NB4 (cell line): ENCODE data around the gene FRMPD4.

Source experiments
- DNase-seq: peaks from one replicate; pipeline ENCODE4 v3.0.0; 2010; ENCODE audit warnings: low read depth
- H3K4me3 ChIP-seq: one replicate; pipeline ENCODE4 v1.5.1; 2011; ENCODE audit warnings: mild to moderate bottlenecking, low read depth, low read length, moderate library complexity
- MYC ChIP-seq: IDR thresholded peaks from 2 replicates; pipeline ENCODE4 v1.6.1; 2011; ENCODE audit warnings: low read depth, low read length
- POLR2A ChIP-seq: IDR thresholded peaks from 2 replicates; pipeline ENCODE4 v1.6.1; 2011; ENCODE audit warnings: mild to moderate bottlenecking; ENCODE audit not compliant: insufficient read length; ENCODE audit errors: extremely low read depth
- TF ChIP-seq, protein P1 (sequence below): IDR thresholded peaks from 2 replicates; pipeline ENCODE4 v1.6.1; 2011; ENCODE audit warnings: low read depth, low read length
- TF ChIP-seq, protein P2 (sequence below): IDR thresholded peaks from one replicate; pipeline ENCODE4 v1.5.1; 2012; ENCODE audit warnings: low read depth, low read length

The FRMPD4 gene

DNA sequence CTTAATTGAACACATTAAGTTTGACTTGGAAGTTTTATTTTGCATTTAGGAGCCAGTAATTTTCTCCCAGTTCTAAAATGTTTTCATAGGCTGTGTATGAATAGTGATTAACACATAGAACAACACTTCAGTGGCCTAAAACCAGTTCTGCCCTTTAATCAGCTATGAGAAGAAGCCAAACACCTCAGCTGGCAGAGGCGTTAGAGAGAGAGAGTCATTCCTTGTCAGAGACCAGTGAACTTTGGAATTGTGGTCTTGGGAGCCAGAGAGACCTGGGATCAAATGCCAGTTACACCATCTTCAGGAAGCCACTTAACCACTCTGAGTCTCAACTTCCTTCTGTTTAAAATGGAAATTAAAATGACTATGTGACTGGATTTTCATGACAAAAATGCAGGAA is 613.6 kb downstream of the FRMPD4 start:
- TF ChIP-seq, protein P1, sequence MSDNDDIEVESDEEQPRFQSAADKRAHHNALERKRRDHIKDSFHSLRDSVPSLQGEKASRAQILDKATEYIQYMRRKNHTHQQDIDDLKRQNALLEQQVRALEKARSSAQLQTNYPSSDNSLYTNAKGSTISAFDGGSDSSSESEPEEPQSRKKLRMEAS: no peak
- TF ChIP-seq MYC (no peak), POLR2A (no peak)
- TF ChIP-seq, protein P2, sequence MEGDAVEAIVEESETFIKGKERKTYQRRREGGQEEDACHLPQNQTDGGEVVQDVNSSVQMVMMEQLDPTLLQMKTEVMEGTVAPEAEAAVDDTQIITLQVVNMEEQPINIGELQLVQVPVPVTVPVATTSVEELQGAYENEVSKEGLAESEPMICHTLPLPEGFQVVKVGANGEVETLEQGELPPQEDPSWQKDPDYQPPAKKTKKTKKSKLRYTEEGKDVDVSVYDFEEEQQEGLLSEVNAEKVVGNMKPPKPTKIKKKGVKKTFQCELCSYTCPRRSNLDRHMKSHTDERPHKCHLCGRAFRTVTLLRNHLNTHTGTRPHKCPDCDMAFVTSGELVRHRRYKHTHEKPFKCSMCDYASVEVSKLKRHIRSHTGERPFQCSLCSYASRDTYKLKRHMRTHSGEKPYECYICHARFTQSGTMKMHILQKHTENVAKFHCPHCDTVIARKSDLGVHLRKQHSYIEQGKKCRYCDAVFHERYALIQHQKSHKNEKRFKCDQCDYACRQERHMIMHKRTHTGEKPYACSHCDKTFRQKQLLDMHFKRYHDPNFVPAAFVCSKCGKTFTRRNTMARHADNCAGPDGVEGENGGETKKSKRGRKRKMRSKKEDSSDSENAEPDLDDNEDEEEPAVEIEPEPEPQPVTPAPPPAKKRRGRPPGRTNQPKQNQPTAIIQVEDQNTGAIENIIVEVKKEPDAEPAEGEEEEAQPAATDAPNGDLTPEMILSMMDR: no peak
- no peak overlapping the region for H3K4me3 ChIP-seq
- no peak for DNase-seq

DNA sequence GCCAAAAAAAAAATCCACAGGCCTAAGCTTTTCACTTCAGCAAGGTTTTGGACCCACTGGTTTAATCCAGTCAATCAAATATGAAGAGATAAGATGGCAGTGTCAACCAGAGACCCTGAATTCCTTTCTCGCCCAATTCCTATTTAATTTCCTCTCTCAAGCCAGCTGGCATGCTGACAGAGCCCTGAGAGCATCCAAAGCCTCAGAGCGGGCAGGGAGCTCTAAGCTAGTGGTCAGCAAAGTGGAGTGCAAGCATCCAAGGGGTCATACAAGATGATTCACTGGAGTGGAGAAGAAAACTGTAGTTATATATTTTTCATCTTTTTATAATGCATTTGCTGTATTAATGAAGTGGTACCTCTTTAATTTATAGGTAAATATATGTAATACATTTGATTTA is 615.1 kb downstream of the FRMPD4 start:
- no peak overlapping the region for H3K4me3 ChIP-seq
- TF ChIP-seq MYC (no peak), POLR2A (no peak)
- TF ChIP-seq, protein P1: no peak
- TF ChIP-seq, protein P2: no peak
- no peak for DNase-seq

DNA sequence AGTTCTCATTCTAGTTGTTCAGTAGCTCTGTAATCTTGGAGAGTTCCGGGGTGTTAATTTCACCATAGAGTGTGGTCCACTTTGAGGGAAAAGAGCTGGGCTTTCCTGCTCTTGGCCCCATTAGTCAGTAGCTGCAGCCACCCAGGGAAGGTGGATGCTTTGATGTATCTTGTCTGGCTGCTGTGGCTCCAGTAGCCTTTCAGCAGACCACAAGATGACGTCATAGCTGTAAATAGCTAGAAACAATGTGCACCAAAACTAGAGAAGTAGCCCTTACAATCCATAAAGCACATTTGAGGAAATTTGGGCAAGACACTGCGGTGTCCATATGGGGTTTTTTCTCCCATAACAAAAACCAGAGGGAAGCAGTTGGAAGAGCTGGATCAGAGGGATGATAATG is 620.0 kb downstream of the FRMPD4 start:
- peak; percentile 11 for DNase-seq
- no peak for TF ChIP-seq POLR2A
- TF ChIP-seq, protein P2: no peak
- TF ChIP-seq, protein P1: no peak
- no peak for TF ChIP-seq MYC
- no peak overlapping the region for H3K4me3 ChIP-seq

DNA sequence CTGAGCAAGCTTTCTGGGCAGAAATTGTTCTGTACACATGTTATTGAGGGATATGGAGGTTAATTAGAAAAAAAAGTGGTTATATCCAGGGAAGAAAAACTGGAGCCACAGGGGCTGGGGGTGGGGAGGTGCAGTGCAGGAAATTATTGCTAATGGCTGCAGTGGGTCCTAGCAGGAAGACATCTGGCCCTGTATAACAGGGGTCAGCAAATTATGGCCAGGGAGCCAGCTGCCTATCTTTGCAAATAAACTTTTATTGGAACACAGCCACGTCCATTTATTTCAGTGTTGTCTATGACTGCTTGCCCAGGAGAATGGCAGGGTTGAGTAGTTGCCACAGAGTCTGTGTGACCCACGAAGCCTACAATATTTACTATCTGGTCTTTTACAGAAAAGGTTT is 629.6 kb downstream of the FRMPD4 start:
- no peak for DNase-seq
- TF ChIP-seq, protein P2: no peak
- TF ChIP-seq POLR2A: no peak
- TF ChIP-seq, protein P1: no peak
- no peak for TF ChIP-seq MYC
- no peak overlapping the region for H3K4me3 ChIP-seq

DNA sequence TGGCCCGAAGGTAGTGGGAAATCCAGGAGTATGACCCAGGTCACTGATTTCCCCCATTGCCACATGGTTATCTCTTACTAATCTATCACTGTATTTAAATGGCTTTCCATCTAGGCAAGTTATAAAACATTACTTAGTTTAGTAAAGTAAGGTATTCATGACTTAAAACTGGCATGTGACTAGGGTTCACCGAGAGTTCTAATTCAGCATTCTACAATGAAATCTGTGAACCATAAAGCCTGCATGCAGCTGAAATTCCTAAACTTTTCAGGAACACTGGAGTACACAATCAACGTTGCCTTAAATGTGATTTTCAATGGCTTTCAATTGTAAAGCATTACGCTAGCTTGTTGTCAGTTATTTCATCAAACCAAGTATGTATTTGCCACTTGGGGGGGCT is 630.2 kb downstream of the FRMPD4 start:
- H3K4me3 ChIP-seq: no peak overlapping the region
- no peak for DNase-seq
- no peak for TF ChIP-seq MYC
- TF ChIP-seq, protein P1: no peak
- TF ChIP-seq POLR2A: no peak
- TF ChIP-seq, protein P2: no peak

DNA sequence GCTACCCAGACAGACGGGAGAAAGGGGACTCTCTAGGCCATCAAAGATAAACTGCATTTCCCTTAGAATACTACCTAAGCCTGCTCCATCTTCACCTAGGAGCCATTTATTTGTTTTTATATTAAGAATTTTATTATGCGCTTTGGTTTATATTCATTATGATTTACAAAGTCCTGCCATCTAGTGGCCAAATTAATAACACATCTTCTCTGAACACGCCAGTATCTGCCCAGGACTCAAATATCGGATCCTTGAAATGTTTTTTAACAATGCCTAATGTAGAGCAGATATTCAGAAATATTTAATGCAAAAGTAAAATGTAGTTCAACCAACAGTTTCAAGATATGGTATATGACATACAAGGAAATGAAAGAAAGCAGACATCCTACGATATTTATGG is 632.2 kb downstream of the FRMPD4 start:
- no peak overlapping the region for H3K4me3 ChIP-seq
- TF ChIP-seq POLR2A (no peak), MYC (no peak)
- TF ChIP-seq, protein P2: peak; percentile 28
- peak; percentile 35 for DNase-seq
